HL-60 (cell line): ENCODE data around the gene PPP1R9A.

ENCODE experiments used
- DNase-seq, 2 experiments: peaks; one replicate each; pipeline ENCODE4 v3.0.0-alpha.2; 2010 to 2020; ENCODE audit warnings: low read depth in 1 of 2, low spot score in 1 of 2
- H3K27ac ChIP-seq: fragments of 250-450 bp; sonication (Bioruptor Pico); replicated peaks from 2 replicates; pipeline ENCODE4 v1.5.1; 2020; ENCODE audit warnings: mild to moderate bottlenecking, moderate library complexity
- H3K27me3 ChIP-seq: fragments of 250-450 bp; sonication (Bioruptor Pico); 2 replicates; pipeline ENCODE4 v1.5.1; 2021; ENCODE audit warnings: mild to moderate bottlenecking, moderate library complexity; ENCODE audit not compliant: insufficient read depth, poor library complexity, severe bottlenecking
- H3K4me3 ChIP-seq: replicated peaks from 2 replicates; pipeline ENCODE4 v1.5.1; 2011; ENCODE audit warnings: mild to moderate bottlenecking, control low read depth, low read length; ENCODE audit not compliant: insufficient read depth
- GABPA ChIP-seq: IDR thresholded peaks from 2 replicates; pipeline ENCODE4 v1.6.1; 2012; ENCODE audit warnings: low read depth
- POLR2AphosphoS5 ChIP-seq: IDR thresholded peaks from 2 replicates; pipeline ENCODE4 v1.6.1; 2012; ENCODE audit warnings: low read depth
- SPI1 ChIP-seq: IDR thresholded peaks from 2 replicates; pipeline ENCODE4 v1.6.1; 2012; ENCODE audit warnings: low read depth, mild to moderate bottlenecking, borderline replicate concordance
- TF ChIP-seq, protein P1 (sequence below): IDR thresholded peaks from 2 replicates; pipeline ENCODE4 v1.6.1; 2012; ENCODE audit warnings: low read depth; ENCODE audit not compliant: insufficient replicate concordance
- TF ChIP-seq, protein P2 (sequence below): IDR thresholded peaks from one replicate; pipeline ENCODE4 v1.5.1; 2011; ENCODE audit warnings: low read length, control low read depth, inconsistent platforms; ENCODE audit not compliant: insufficient read depth

The PPP1R9A gene

DNA sequence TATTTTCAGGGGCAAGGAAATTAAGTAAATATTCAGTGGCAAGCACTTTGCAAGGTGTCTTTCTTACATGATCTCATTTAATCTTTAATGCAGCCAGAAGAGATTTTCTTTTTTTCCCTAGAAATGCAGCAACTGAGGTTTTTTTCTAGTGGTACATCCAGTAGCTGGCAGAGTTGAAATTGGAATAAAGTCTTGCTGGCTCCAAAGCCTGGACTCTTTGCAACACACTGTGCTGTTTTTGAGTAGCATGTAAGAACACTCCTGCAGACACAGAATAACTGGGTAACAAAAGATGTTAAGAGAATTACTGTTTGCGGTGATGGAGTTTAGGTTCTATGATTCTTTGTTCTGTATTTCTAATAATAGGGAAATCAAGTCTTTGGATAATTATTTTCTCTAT, 293.3 kb downstream of the PPP1R9A start:
- no peaks in the 10 kb centered on the region for H3K27me3 ChIP-seq
- H3K4me3 ChIP-seq, result no peak overlapping the region
- DNase-seq, result no peak
- no peak overlapping the region for H3K27ac ChIP-seq
- TF ChIP-seq, protein P1, sequence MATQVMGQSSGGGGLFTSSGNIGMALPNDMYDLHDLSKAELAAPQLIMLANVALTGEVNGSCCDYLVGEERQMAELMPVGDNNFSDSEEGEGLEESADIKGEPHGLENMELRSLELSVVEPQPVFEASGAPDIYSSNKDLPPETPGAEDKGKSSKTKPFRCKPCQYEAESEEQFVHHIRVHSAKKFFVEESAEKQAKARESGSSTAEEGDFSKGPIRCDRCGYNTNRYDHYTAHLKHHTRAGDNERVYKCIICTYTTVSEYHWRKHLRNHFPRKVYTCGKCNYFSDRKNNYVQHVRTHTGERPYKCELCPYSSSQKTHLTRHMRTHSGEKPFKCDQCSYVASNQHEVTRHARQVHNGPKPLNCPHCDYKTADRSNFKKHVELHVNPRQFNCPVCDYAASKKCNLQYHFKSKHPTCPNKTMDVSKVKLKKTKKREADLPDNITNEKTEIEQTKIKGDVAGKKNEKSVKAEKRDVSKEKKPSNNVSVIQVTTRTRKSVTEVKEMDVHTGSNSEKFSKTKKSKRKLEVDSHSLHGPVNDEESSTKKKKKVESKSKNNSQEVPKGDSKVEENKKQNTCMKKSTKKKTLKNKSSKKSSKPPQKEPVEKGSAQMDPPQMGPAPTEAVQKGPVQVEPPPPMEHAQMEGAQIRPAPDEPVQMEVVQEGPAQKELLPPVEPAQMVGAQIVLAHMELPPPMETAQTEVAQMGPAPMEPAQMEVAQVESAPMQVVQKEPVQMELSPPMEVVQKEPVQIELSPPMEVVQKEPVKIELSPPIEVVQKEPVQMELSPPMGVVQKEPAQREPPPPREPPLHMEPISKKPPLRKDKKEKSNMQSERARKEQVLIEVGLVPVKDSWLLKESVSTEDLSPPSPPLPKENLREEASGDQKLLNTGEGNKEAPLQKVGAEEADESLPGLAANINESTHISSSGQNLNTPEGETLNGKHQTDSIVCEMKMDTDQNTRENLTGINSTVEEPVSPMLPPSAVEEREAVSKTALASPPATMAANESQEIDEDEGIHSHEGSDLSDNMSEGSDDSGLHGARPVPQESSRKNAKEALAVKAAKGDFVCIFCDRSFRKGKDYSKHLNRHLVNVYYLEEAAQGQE, result no peak

DNA sequence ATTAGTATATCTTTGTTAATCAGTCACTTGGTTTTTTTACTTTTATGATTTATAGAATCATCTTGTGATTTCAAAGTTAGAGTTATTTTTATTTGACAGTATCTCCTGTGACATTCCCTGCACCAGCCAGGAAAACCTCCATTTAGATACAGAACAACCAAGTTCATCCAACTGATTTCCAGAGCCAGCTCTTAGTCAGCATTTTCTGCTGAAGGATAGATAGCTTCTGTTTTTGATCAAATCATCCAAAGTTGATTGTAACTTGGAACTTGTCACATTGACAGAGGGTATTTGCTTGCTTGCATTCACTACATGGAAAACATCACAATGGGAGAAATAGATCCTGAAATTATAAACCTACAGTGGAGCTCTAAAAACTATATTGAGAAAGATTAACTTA, 294.3 kb downstream of the PPP1R9A start:
- no peak overlapping the region for H3K27ac ChIP-seq
- no peak for DNase-seq
- no peaks in the 10 kb centered on the region for H3K27me3 ChIP-seq
- no peak overlapping the region for H3K4me3 ChIP-seq
- TF ChIP-seq SPI1 (no peak), GABPA (no peak), POLR2AphosphoS5 (no peak)
- TF ChIP-seq, protein P1, result no peak
- TF ChIP-seq, protein P2, sequence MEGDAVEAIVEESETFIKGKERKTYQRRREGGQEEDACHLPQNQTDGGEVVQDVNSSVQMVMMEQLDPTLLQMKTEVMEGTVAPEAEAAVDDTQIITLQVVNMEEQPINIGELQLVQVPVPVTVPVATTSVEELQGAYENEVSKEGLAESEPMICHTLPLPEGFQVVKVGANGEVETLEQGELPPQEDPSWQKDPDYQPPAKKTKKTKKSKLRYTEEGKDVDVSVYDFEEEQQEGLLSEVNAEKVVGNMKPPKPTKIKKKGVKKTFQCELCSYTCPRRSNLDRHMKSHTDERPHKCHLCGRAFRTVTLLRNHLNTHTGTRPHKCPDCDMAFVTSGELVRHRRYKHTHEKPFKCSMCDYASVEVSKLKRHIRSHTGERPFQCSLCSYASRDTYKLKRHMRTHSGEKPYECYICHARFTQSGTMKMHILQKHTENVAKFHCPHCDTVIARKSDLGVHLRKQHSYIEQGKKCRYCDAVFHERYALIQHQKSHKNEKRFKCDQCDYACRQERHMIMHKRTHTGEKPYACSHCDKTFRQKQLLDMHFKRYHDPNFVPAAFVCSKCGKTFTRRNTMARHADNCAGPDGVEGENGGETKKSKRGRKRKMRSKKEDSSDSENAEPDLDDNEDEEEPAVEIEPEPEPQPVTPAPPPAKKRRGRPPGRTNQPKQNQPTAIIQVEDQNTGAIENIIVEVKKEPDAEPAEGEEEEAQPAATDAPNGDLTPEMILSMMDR, result no peak

DNA sequence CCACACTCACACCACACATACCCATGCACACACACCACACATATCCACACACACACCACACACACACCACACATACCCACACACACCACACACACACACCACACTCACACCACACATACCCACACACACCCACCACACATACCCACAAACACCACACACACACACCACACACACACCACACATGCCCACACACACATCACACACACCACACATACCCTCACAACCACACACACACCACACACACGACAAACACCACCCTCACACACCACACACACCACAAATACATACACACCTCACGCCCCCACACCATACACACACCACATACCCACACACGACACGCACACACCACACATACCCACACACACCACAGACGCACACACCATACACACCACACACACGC, 297.2 kb downstream of the PPP1R9A start:
- no peaks in the 10 kb centered on the region for H3K27me3 ChIP-seq
- TF ChIP-seq SPI1 (no peak), GABPA (no peak), POLR2AphosphoS5 (no peak)
- TF ChIP-seq, protein P2, result no peak
- TF ChIP-seq, protein P1, result no peak
- no peak for DNase-seq
- no peak overlapping the region for H3K4me3 ChIP-seq
- no peak overlapping the region for H3K27ac ChIP-seq

DNA sequence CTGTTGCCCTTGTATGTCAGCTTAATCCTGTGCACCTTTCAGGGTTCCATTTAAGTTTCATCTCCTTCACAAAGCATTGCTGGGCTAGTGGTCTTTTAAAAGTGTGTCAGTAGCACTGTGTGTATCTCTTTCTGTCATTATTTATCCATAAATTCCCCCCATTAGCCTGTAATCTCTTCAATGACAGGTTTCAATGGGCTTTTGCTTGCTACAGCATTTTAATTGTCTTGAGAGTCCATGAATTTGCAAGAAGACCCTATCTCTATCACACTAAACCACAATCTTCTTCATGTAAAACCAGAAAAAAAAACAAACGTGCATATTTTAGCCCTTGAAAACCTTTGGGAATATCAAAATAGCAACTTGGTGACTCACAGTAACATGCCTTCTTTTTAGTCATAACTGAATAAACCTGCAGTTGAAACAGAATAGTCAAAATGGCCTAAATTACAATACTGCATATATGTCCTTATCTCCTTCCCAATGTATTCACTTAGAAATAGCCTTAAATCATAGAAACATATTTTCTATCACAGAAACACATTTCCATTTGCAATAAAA, 298.4 kb downstream of the PPP1R9A start:
- H3K4me3 ChIP-seq, result no peak overlapping the region
- H3K27ac ChIP-seq, result no peak overlapping the region
- no peaks in the 10 kb centered on the region for H3K27me3 ChIP-seq
- TF ChIP-seq, protein P2, result no peak
- TF ChIP-seq SPI1 (no peak), GABPA (no peak), POLR2AphosphoS5 (no peak)
- TF ChIP-seq, protein P1, result no peak
- no peak for DNase-seq
